ENCODE results near the gene HERC3. TPM values are rescaled to one million over a fixed set of nuclear protein-coding genes. Genes with fewer than 3 reads are reported as not detected.

The HERC3 gene
- total and polyA plus RNA-seq, 2 of the 13 experiments (the other 11 are each of a cell fraction or from before 2014, with no cell fraction given): 3.8 to 6.2 TPM

GRCh38 chr4:88592600-88593448 lies 544 bp downstream of the HERC3 start (continued):
- TF ChIP-seq, protein P1, sequence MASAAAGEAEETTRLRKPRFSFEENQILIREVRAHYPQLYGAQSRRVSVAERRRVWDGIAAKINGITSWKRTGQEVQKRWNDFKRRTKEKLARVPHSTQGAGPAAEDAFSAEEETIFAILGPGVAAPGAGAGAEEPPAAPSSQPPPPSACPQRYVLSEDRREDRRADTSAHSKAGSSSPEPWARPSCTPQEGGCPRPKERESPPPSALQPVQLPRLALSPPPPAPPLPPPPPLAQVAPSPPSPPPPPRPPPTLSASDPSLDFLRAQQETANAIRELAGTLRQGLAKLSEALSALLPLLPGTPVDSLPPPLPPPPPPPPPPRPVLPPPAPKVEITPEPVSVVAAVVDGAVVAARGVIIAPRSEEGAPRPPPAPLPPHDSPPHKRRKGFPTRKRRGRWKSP (CRISPR knock-in tag; IDR thresholded peaks at IDR 0.05): peak; percentile 100
- TF ChIP-seq THAP8 (CRISPR knock-in tag; IDR thresholded peaks at IDR 0.05; ENCODE audit: borderline replicate concordance): 0 out of 2 replicates have a peak, but pooled peaks have one; percentile 51
- TF ChIP-seq DMAP1 (CRISPR knock-in tag; IDR thresholded peaks at IDR 0.05): peak; percentile 8; the same call in 1 of the 2 replicates
- peak; percentile 72; the same call in 1 of the 2 replicates for TF ChIP-seq ZNF543 (CRISPR knock-in tag; IDR thresholded peaks at IDR 0.05)
- TF ChIP-seq MXD3 (CRISPR knock-in tag; IDR thresholded peaks at IDR 0.05): peak; percentile 83
- TF ChIP-seq TCF12 (IDR thresholded peaks at IDR 0.05): no peak
- TF ChIP-seq TCF12 (CRISPR knock-in tag; IDR thresholded peaks at IDR 0.05): peak; percentile 45; the same call in 1 of the 2 replicates
- no peak for TF ChIP-seq ZEB1 (IDR thresholded peaks at IDR 0.05; ENCODE audit: insufficient replicate concordance, low read depth)
- TF ChIP-seq REL (CRISPR knock-in tag; conservative IDR thresholded peaks at IDR 0.05): no peak
- no peak for TF ChIP-seq RFXANK (CRISPR knock-in tag; IDR thresholded peaks at IDR 0.05)
- TF ChIP-seq, protein P2, sequence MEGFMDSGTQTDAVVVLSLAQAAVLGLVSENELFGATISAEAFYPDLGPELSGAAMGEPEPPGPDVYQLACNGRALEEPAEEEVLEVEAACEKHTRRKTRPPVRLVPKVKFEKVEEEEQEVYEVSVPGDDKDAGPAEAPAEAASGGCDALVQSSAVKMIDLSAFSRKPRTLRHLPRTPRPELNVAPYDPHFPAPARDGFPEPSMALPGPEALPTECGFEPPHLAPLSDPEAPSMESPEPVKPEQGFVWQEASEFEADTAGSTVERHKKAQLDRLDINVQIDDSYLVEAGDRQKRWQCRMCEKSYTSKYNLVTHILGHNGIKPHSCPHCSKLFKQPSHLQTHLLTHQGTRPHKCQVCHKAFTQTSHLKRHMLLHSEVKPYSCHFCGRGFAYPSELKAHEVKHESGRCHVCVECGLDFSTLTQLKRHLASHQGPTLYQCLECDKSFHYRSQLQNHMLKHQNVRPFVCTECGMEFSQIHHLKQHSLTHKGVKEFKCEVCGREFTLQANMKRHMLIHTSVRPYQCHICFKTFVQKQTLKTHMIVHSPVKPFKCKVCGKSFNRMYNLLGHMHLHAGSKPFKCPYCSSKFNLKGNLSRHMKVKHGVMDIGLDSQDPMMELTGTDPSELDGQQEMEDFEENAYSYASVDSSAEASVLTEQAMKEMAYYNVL (CRISPR knock-in tag; IDR thresholded peaks at IDR 0.05; ENCODE audit: borderline replicate concordance): 0 out of 2 replicates have a peak, but pooled peaks have one; percentile 5
- peak; percentile 54; the same call in 1 of the 2 replicates for TF ChIP-seq SRY (CRISPR knock-in tag; IDR thresholded peaks at IDR 0.05)
- TF ChIP-seq, protein P3, sequence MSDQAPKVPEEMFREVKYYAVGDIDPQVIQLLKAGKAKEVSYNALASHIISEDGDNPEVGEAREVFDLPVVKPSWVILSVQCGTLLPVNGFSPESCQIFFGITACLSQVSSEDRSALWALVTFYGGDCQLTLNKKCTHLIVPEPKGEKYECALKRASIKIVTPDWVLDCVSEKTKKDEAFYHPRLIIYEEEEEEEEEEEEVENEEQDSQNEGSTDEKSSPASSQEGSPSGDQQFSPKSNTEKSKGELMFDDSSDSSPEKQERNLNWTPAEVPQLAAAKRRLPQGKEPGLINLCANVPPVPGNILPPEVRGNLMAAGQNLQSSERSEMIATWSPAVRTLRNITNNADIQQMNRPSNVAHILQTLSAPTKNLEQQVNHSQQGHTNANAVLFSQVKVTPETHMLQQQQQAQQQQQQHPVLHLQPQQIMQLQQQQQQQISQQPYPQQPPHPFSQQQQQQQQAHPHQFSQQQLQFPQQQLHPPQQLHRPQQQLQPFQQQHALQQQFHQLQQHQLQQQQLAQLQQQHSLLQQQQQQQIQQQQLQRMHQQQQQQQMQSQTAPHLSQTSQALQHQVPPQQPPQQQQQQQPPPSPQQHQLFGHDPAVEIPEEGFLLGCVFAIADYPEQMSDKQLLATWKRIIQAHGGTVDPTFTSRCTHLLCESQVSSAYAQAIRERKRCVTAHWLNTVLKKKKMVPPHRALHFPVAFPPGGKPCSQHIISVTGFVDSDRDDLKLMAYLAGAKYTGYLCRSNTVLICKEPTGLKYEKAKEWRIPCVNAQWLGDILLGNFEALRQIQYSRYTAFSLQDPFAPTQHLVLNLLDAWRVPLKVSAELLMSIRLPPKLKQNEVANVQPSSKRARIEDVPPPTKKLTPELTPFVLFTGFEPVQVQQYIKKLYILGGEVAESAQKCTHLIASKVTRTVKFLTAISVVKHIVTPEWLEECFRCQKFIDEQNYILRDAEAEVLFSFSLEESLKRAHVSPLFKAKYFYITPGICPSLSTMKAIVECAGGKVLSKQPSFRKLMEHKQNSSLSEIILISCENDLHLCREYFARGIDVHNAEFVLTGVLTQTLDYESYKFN (CRISPR knock-in tag; conservative IDR thresholded peaks at IDR 0.05): peak; percentile 10; the same call in 1 of the 2 replicates
- TF ChIP-seq ZNF749 (CRISPR knock-in tag; IDR thresholded peaks at IDR 0.05; ENCODE audit: borderline replicate concordance): no peak
- TF ChIP-seq KDM2A (CRISPR knock-in tag; IDR thresholded peaks at IDR 0.05; ENCODE audit: borderline replicate concordance, low read depth): peak; percentile 5; the same call in 1 of the 2 replicates
- peak; percentile 56; the same call in 1 of the 2 replicates for TF ChIP-seq ZNF768 (CRISPR knock-in tag; IDR thresholded peaks at IDR 0.05)
- TF ChIP-seq SP4 (CRISPR knock-in tag; IDR thresholded peaks at IDR 0.05): peak; percentile 79
- TF ChIP-seq NAIF1 (CRISPR knock-in tag; IDR thresholded peaks at IDR 0.05; ENCODE audit: borderline replicate concordance): 0 out of 2 replicates have a peak, but pooled peaks have one; percentile 23
- TF ChIP-seq ISL2 (CRISPR knock-in tag; IDR thresholded peaks at IDR 0.05): 0 out of 2 replicates have a peak, but pooled peaks have one; percentile 18
- TF ChIP-seq SRSF9 (IDR thresholded peaks at IDR 0.05; ENCODE audit: borderline replicate concordance, insufficient read depth, low read depth, low read length, poor library complexity, severe bottlenecking): no peak
